ENCODE data around the gene ZNF385B. TPM values are rescaled to one million over a fixed set of nuclear protein-coding genes. Genes with fewer than 3 reads are reported as not detected.

ZNF385B gene
- total RNA-seq, 3 donors from 2014 or later (not counting 1 experiment from before 2014, with no cell fraction given): 0.54 TPM; not detected in 2

DNA sequence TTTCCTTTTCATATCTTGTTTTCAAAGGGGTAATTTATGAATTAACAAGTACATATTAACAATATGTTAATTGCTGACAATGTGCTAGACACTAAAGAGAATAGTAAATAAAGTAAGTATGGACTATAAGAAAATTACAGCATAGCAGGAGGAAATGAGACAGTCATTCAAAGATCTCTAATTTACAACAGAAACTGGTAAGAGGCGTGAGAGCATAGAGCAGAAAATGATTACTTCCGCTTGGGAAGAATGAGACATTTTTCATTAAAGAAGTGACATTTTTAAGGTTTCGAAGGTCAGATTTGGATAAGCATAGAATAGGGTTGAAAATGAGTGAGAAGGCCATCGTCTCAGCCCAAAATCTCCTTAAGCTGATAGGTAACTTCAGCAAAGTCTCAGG lies 412.4 kb downstream of the ZNF385B start:
- Mint-ChIP-seq H3K36me3 (no peaks in the 10 kb centered on the region), H3K9me3 (no peaks in the 10 kb centered on the region), H3K27ac (no peak overlapping the region), H3K4me1 (no peaks in the 10 kb centered on the region), H3K4me3 (no peak overlapping the region), H3K27me3 (ENCODE audit: low read depth in 2 of 2) (peaks cover 3 to 7% of the 10 kb centered on the region in 2 donors)
- no peaks in the 10 kb centered on the region for H3K4me1 ChIP-seq (ENCODE audit: control insufficient read depth, insufficient read depth, low read length)
- no peak for DNase-seq
- no peak overlapping the region for H3K27ac ChIP-seq (ENCODE audit: low read length)
- no peak for ATAC-seq
- intact Hi-C loops (cut with micrococcal nuclease): no loop called here
- TF ChIP-seq, protein P1, sequence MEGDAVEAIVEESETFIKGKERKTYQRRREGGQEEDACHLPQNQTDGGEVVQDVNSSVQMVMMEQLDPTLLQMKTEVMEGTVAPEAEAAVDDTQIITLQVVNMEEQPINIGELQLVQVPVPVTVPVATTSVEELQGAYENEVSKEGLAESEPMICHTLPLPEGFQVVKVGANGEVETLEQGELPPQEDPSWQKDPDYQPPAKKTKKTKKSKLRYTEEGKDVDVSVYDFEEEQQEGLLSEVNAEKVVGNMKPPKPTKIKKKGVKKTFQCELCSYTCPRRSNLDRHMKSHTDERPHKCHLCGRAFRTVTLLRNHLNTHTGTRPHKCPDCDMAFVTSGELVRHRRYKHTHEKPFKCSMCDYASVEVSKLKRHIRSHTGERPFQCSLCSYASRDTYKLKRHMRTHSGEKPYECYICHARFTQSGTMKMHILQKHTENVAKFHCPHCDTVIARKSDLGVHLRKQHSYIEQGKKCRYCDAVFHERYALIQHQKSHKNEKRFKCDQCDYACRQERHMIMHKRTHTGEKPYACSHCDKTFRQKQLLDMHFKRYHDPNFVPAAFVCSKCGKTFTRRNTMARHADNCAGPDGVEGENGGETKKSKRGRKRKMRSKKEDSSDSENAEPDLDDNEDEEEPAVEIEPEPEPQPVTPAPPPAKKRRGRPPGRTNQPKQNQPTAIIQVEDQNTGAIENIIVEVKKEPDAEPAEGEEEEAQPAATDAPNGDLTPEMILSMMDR (IDR thresholded peaks at IDR 0.05): no peak
- H3K9me3 ChIP-seq (ENCODE audit: control insufficient read depth, insufficient read depth, low read length): no peaks in the 10 kb centered on the region
- no peaks in the 10 kb centered on the region for H3K36me3 ChIP-seq (ENCODE audit: control insufficient read depth, insufficient read depth, low read length)
- WGBS (ENCODE audit: insufficient coverage): 81% methylated on average over 3 of the region's 4 CpGs
- H3K27me3 ChIP-seq (ENCODE audit: control insufficient read depth, insufficient read depth, low read length): no peaks in the 10 kb centered on the region
- H3K4me3 ChIP-seq (ENCODE audit: low read length): no peak overlapping the region

DNA sequence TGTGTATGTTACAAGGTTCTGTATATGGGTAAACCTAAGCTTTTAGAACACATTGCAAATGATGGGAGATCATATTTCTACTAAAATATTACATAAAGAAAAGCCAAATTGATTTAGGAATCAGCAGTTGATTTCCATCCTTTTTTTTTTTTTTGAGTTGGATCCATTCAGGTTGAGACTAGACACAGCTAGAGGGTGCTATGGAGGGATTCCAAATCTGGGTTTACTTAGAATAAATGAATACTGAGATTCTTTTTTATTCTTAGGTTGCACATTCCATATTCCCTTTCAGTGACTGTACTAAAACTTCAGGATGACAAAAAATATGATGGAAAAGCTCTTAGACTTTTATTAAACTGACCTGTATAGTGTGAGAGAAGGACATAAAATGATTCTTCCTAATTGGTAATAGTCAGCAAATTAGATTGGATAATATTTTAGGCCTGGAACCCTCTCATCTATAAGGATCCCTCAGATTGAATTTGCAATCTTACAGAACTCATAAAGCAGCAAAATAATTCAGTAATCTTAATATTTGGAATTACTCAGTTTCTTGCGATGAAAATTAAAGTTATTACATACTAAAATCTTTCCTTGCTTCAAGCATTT lies 413.5 kb downstream of the ZNF385B start:
- Mint-ChIP-seq H3K9me3 (no peaks in the 10 kb centered on the region), H3K4me1 (no peaks in the 10 kb centered on the region), H3K27me3 (ENCODE audit: low read depth in 2 of 2) (peaks cover 5 to 16% of the 10 kb centered on the region in 2 donors), H3K36me3 (no peaks in the 10 kb centered on the region), H3K27ac (no peak overlapping the region), H3K4me3 (no peak overlapping the region)
- Histone ChIP-seq H3K4me3 (ENCODE audit: low read length) (no peak overlapping the region), H3K9me3 (ENCODE audit: control insufficient read depth, insufficient read depth, low read length) (no peaks in the 10 kb centered on the region), H3K27me3 (ENCODE audit: control insufficient read depth, insufficient read depth, low read length) (no peaks in the 10 kb centered on the region), H3K36me3 (ENCODE audit: control insufficient read depth, insufficient read depth, low read length) (no peaks in the 10 kb centered on the region), H3K27ac (ENCODE audit: low read length) (no peak overlapping the region), H3K4me1 (ENCODE audit: control insufficient read depth, insufficient read depth, low read length) (no peaks in the 10 kb centered on the region)
- DNase-seq: no peak
- WGBS (ENCODE audit: insufficient coverage): no CpG with 5 or more reads among the region's 1 CpG
- no peak for ATAC-seq
- intact Hi-C loops (cut with micrococcal nuclease): no loop called here
- TF ChIP-seq, protein P1 (IDR thresholded peaks at IDR 0.05): no peak

GRCh38 chr2:179447421-179447820 lies 414.0 kb downstream of the ZNF385B start:
- DNase-seq (no peak), ATAC-seq (no peak)
- no peak overlapping the region for H3K27ac ChIP-seq (ENCODE audit: low read length)
- Mint-ChIP-seq H3K9me3 (no peaks in the 10 kb centered on the region), H3K4me1 (no peaks in the 10 kb centered on the region), H3K27me3 (ENCODE audit: low read depth in 2 of 2) (peaks cover 7 to 22% of the 10 kb centered on the region in 2 donors), H3K27ac (no peak overlapping the region), H3K36me3 (no peaks in the 10 kb centered on the region), H3K4me3 (no peak overlapping the region)
- intact Hi-C loops (cut with micrococcal nuclease): no loop called here
- no peaks in the 10 kb centered on the region for H3K4me1 ChIP-seq (ENCODE audit: control insufficient read depth, insufficient read depth, low read length)
- no peak overlapping the region for H3K4me3 ChIP-seq (ENCODE audit: low read length)
- H3K36me3 ChIP-seq (ENCODE audit: control insufficient read depth, insufficient read depth, low read length): no peaks in the 10 kb centered on the region
- TF ChIP-seq, protein P1 (IDR thresholded peaks at IDR 0.05): no peak
- H3K27me3 ChIP-seq (ENCODE audit: control insufficient read depth, insufficient read depth, low read length): no peaks in the 10 kb centered on the region
- H3K9me3 ChIP-seq (ENCODE audit: control insufficient read depth, insufficient read depth, low read length): no peaks in the 10 kb centered on the region
